SHP77 (cell line): ENCODE results near the gene NSUN7.

ENCODE experiments used
- DNase-seq, 2 experiments: peaks; one replicate each; lab custom pipeline; 2025; lab: John Stamatoyannopoulos, UW

The NSUN7 gene

DNA sequence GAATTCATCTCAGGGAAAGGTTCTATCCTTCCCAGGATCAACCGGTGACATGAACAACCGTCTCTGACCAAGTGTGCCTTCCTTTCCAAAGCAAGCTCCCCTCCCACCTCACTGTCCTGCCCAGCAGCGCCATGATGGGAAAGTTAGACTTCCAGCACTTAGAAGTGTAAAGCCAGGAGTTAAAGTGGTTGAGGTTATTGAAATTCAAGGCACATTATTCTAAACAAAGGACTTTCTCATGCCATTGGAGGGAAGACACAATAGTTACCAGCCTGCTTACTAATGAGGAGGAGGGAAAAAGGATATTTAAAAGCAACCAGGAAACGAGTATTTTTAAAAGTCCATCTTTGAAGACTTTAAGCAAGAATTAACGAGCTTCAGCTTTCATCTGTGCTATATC lies 96.8 kb downstream of the NSUN7 start:
- DNase-seq: no peak

DNA sequence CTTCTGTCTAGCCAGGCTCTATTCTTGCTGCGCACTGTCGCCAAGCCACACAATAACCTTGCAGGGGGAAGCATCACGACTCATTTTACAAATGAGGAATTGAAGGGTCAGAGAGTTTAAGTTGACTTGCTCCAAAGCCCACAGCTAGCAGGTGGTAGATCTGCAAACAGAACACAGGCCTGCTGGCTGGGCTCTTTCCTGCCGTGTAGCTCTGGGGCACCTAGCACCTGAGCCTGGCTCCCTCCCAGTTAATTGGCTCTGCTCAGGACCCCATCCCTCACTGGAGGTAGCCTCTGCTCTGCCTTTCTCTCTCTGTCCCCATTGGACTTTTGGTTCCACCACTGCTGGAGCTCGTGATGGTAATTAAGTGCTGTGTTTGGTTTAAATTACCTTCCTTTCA lies 98.5 kb downstream of the NSUN7 start:
- DNase-seq: no peak

DNA sequence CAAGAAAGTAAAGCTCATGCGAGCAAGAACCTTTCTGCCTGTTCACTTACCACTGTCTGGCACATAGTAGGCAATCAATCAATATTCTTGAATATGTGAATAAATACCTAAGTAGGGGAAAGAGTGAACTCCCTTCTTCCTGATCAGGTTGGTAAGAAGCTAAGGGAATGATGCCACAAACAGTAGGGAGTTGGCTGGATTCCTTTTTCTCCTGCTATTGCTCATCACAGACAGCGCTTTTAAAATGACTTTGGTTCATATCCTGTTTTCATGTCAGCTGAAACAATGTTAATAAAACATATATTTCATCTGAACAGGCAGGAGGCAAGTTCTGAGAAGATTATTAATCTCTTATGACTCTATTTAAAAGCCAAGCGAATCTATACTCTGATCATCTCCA lies 99.2 kb downstream of the NSUN7 start:
- DNase-seq: no peak

DNA sequence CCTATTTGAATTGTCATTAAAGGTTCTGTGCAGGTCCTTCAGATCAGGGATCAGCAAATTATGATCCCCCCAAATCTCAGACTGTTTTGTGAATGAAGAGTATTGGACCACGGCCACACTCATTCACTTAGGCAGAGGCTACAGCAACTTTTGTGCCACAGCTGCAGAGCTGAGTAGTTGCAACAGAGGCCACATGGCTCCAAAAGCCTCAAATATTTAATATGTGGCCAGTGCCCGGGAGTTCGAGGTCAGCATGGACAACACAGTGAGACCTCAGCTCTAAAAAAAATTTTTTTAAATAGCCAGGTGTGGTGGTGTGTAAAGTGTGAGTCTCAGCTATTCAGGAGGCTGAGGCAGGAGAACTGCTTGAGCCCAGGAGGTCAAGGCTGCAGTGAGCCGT lies 100.7 kb downstream of the NSUN7 start:
- no peak for DNase-seq

DNA sequence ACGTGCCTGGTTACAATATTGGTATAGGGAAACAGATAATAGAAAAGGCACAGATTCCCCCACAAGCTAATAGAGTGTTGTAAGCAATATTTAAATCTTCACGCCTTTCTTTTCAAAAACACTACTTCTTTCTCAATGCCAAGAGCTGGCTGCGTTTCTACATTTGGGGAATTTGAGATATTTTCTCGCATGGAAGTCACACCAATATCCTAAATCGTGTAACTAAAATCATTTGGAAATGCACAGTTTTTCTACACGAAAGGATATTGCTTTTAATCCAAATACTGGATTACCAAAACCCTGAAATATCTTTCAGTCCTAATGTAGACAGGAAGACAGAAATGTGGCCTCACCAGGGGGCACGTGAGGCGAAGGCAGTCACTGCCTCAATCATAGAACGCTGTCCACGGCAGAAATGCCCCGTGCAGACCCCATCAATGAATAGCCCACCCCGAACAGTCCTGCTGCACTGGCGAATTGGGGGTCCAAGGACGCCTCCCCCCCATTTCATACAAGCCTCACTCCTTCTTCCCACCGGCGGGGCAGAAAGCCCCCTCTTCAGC lies 106.6 kb downstream of the NSUN7 start:
- DNase-seq: no peak

DNA sequence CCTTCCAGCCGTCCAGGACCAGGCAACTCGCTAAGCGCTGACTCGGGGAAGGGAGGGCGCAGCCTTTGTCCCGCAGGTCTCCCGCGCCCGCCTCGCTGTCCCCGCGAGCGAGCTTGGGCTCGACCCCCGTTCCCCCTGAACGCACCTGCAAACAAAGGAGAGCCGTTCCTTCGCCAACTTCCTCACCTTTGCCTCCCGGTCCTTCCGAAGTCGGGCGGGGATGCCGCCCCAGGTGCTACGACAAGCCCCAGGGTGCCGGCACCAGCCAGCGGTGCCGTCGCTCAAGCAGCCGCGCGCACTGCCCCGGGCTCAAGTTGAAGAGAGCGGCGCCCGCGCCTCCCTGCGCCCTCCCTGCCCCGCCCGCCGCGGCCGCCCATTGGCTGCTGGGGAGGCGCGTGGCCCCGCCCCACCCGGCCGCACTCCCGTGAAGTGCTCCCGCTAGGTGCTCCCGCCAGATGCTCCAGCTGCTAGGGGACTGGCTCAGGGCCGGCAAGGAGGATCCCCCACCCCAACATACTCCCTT lies 107.1 kb downstream of the NSUN7 start:
- peak; percentile 10 to 66 for DNase-seq

DNA sequence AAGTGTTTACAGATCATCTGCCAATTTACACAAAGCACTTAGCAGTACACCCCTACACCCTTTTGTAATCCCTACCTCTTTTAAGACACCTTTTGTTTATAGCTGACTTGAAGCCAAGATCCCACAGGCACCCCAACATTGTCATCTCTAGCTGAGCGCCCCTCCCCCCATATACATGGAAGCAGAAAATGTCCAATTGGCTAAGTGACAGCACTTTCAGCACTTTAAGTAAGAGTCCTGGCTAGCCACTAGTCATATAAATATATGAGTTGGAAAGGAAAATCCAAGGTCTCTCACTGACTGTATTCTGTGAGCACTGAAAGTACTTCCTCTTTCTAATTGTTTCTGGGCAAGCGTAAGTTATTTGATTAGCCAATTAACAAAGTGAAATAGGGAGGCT lies 108.2 kb downstream of the NSUN7 start:
- no peak for DNase-seq

DNA sequence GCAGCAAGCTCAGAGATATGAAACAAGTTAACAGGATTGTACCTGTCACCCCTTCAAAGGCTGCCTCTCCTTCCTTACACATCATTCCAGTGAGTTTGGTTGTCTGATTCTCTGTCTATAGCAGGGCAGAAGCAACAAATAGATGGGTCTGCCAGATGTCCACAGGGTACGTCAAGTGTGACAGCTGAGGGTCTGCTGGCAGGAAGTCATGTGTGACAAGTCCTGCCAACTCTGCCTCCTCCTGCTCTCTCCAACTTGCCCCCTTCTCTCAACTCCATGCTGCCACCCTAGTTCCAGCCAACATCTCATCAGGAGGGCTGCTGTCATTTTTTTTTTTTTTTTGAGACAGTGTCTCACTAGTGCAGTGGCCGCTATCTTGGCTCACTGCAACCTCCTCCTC lies 109.2 kb downstream of the NSUN7 start:
- DNase-seq: no peak
